ENCODE results near the gene SENP6.
"Not testable (repeated sequence)": the region's sequence is repeated elsewhere in the genome, so short reads cannot be mapped to it uniquely, and the experiment has no call there.

SENP6 gene

GRCh38 chr6:75673884-75674283, 72.2 kb downstream of the SENP6 start:
- no peak for DNase-seq

- DNase-seq, result no peak
Measured at GRCh38 chr6:75676377-75676776, 74.7 kb downstream of the SENP6 start.

GRCh38 chr6:75682548-75682947, 80.9 kb downstream of the SENP6 start:
- DNase-seq, result not testable (repeated sequence)

- DNase-seq, result not testable (repeated sequence)
Measured at GRCh38 chr6:75683005-75683404, 81.3 kb downstream of the SENP6 start.

- DNase-seq, result not testable (repeated sequence)
Measured at GRCh38 chr6:75687535-75687934, 85.9 kb downstream of the SENP6 start.

- not testable (repeated sequence) for DNase-seq
Measured at GRCh38 chr6:75687937-75688336, 86.3 kb downstream of the SENP6 start.

- DNase-seq, result no peak
Measured at GRCh38 chr6:75689576-75689975, 87.9 kb downstream of the SENP6 start.

GRCh38 chr6:75691012-75691411, 89.3 kb downstream of the SENP6 start:
- DNase-seq, result no peak

- DNase-seq, result no peak
Measured at GRCh38 chr6:75693534-75693933, 91.9 kb downstream of the SENP6 start.

- DNase-seq, result no peak
Measured at GRCh38 chr6:75694406-75694805, 92.7 kb downstream of the SENP6 start.

- DNase-seq, result not testable (repeated sequence)
Measured at GRCh38 chr6:75708334-75708733, 106.7 kb downstream of the SENP6 start.

GRCh38 chr6:75711173-75711572, 109.5 kb downstream of the SENP6 start:
- DNase-seq, result no peak

- no peak for DNase-seq
Measured at GRCh38 chr6:75719133-75719532, 117.5 kb downstream of the SENP6 start.

GRCh38 chr6:75723382-75723781, 121.7 kb downstream of the SENP6 start:
- DNase-seq, result no peak

- DNase-seq, result no peak
Measured at GRCh38 chr6:75727206-75727605, 125.5 kb downstream of the SENP6 start.

GRCh38 chr6:75731029-75731428, 129.3 kb downstream of the SENP6 start:
- DNase-seq, result not testable (repeated sequence)

- DNase-seq, result no peak
Measured at GRCh38 chr6:75735491-75736186, 134.0 kb downstream of the SENP6 start.

GRCh38 chr6:75743971-75744370, 142.3 kb downstream of the SENP6 start:
- DNase-seq, result no peak

GRCh38 chr6:75745404-75745803, 143.7 kb downstream of the SENP6 start:
- DNase-seq, result no peak

GRCh38 chr6:75746221-75746620, 144.5 kb downstream of the SENP6 start:
- DNase-seq, result no peak

GRCh38 chr6:75747152-75747992, 145.7 kb downstream of the SENP6 start:
- DNase-seq, result no peak

GRCh38 chr6:75748003-75748742, 146.5 kb downstream of the SENP6 start:
- DNase-seq, result no peak

GRCh38 chr6:75748743-75749538, 147.3 kb downstream of the SENP6 start, which contains the start of gene MYO6:
TSS of gene MYO6 (plus strand) at chr6:75749239. CDS start at chr6:75817548, 68,309 bp downstream.
- DNase-seq, result peak in 2 of 4 experiments; percentile 4
